Heart right ventricle (tissue), 16 donors: ENCODE measurements around the gene PGF. TPM values are rescaled to one million over a fixed set of nuclear protein-coding genes. Genes with fewer than 3 reads are reported as not detected.

Experiments used
- ATAC-seq, 8 donors: fragments of 200-7000 bp; cut with Tn5 transposase; one replicate each; pipeline ENCODE4 v1.9.1; 2020; ENCODE audit warnings: mild to moderate bottlenecking in 8 of 8, moderate library complexity in 8 of 8, moderate number of reproducible peaks in 1 of 8
- DNase-seq, 2 donors: peaks; one replicate each; pipeline ENCODE4 v3.0.0-alpha.2; 2020
- H3K27ac ChIP-seq, 10 donors: fragments of 200-600 bp; sonication (generic) in 2 of 10; one replicate each; pipeline versions ENCODE4 v1.5.0 to v1.8.0; 2020 to 2022; ENCODE audit warnings: mild to moderate bottlenecking in 3 of 10
- H3K27me3 ChIP-seq, 7 donors: fragments of 200-600 bp; one replicate each; pipeline ENCODE4 v1.8.0; 2021 to 2022; ENCODE audit warnings: mild to moderate bottlenecking in 2 of 7
- H3K36me3 ChIP-seq, 9 donors: fragments of 200-600 bp; sonication (generic) in 1 of 9; one replicate each; pipeline versions ENCODE4 v1.5.0 to v1.8.0; 2020 to 2022; ENCODE audit warnings: mild to moderate bottlenecking in 2 of 9
- H3K4me1 ChIP-seq, 9 donors: fragments of 200-600 bp; sonication (generic) in 1 of 9; one replicate each; pipeline versions ENCODE4 v1.5.0 to v1.8.0; 2020 to 2022; ENCODE audit warnings: mild to moderate bottlenecking in 4 of 9
- H3K4me3 ChIP-seq, 10 donors: fragments of 200-600 bp; sonication (generic) in 2 of 10; one replicate each; pipeline versions ENCODE4 v1.5.0 to v1.8.0; 2020 to 2022; ENCODE audit warnings: mild to moderate bottlenecking in 7 of 10, moderate library complexity in 2 of 10
- H3K9me3 ChIP-seq, 11 donors: fragments of 200-600 bp in 10 of 11; sonication (generic) in 2 of 11; one replicate each; pipeline versions ENCODE4 v1.5.0 to v1.8.0; 2013 to 2022; ENCODE audit warnings: mild to moderate bottlenecking in 2 of 11, control low read depth in 1 of 11, moderate library complexity in 1 of 11
- CTCF ChIP-seq, 9 donors: fragments of 200-600 bp; sonication (generic) in 2 of 9; IDR thresholded peaks; one replicate each; pipeline versions ENCODE4 v1.5.0 to v1.8.0; 2021 to 2022; ENCODE audit warnings: antibody characterized with exemption in 9 of 9, mild to moderate bottlenecking in 5 of 9, moderate library complexity in 1 of 9
- WGBS, 2 donors: extraction: QIAGEN DNeasy Blood & Tissue Kit; methylation state at CpG; one replicate each; pipeline ENCODE4 v1.1.7; 2013; ENCODE audit warnings: inconsistent platforms in 1 of 2; 5-methylcytosine and 5-hydroxymethylcytosine counted together
- intact Hi-C, 10 donors: fragments of 100-400 bp; cut with DNase I; formaldehyde crosslinking; loops; one replicate each; pipeline versions ENCODE4 v1.11.1 to v1.14.2; 2022
- polyA plus RNA-seq, 2 donors: library from polyadenylated mRNA; stranded (reverse); fragments of 200-250 nt; gene quantifications; one replicate each; pipeline ENCODE4 v1.2.3, GENCODE V29; 2013
- total RNA-seq, 10 donors: library from RNA; stranded (reverse); fragmentation: NEBNext Ultra II Directional in 3 of 10; extraction: Animal tissue kit (Norgen Biotek cat#: 25700) in 3 of 10; gene quantifications; one replicate each; pipeline versions ENCODE4 v1.2.1 to v1.2.4, GENCODE V29; 2021 to 2023
- donor health status: Arrhythmogenic right ventricular cardiomyopathy.
- donor health status: ischemic (EF 13 %, LVEDD 7.1; RV severe dilation, severe dysfunction).
- donor health status: healthy with polysubstance abuse.
- donor health status: DM: no; HTN: yes; CAD: no.
- donor health status: DM: no; HTN: no; CAD: no.
- donor health status: ischemic (EF 25% LVEDD 6.9; RV normal size, moderate dysfunction).
- donor health status: ischemic (EF 25% LVEDD 5.7; RV mildly dilated, moderate dysfunction).
- donor health status: healthy.
- donor health status: DM: yes; HTN: yes; CAD: no.
- donor health status: Ischemic cardiomyopathy.
- donor health status: ischemic (EF 35%, LVEDD 5.7; RV mildly dilated, moderate dysfunction).
- donor health status: nonischemic (EF 11% LVEDD 7.7; RV severe dilation, severe dysfunction).
- donor health status: DM: yes; HTN: yes; CAD: no.
- donor health status: PGD.
- donor health status: ischemic (EF 29% LVEDD 5.4; RV normal size, mild dysfunction).
- donor health status: nonischemic (EF 23%, LVEDD 6.1; RV moderate dilation, normal function).

Gene PGF
- total and polyA plus RNA-seq, 12 donors, result 2.1 to 22.5 (median 6.3) TPM

GRCh38 chr14:74947353-74948227 is 7.8 kb downstream of the PGF start:
- Histone ChIP-seq H3K4me1 (peaks cover 8 to 72% (median 42%) of the 10 kb centered on the region in 9 donors), H3K36me3 (peaks cover 0 to 61% (median 4%) of the 10 kb centered on the region in 9 donors), H3K27ac (peak overlapping the region in 5 of 10 donors; percentile 41 to 76 (median 54)), H3K4me3 (no peak overlapping the region), H3K27me3 (peaks cover 0 to 13% (median 0%) of the 10 kb centered on the region in 7 donors), H3K9me3 (no peaks in the 10 kb centered on the region)
- WGBS, 2 donors, result 91 to 92% methylated on average over 13 of the region's 13 CpGs
- intact Hi-C loops, result loop anchor here in 9 of 10 donors (2.0 to 10.0 kb wide), 8 partner anchors 33 to 141 kb away; partner anchors contain the start of genes EIF2B2 (in 6 of the 9) and ZC2HC1C (in 1 of the 9)
- DNase-seq (no peak), ATAC-seq (no peak)
- TF ChIP-seq CTCF (IDR thresholded peaks at IDR 0.05), result no peak

- DNase-seq, result no peak
- Histone ChIP-seq H3K36me3 (peaks cover 0 to 60% (median 4%) of the 10 kb centered on the region in 9 donors), H3K9me3 (no peaks in the 10 kb centered on the region), H3K27me3 (peaks cover 0 to 6% (median 0%) of the 10 kb centered on the region in 7 donors), H3K4me1 (peaks cover 15 to 72% (median 44%) of the 10 kb centered on the region in 9 donors), H3K4me3 (peak overlapping the region in 3 of 10 donors; percentile 4 to 21 (median 17)), H3K27ac (peak overlapping the region in 8 of 10 donors; percentile 0 to 76 (median 48))
- intact Hi-C loops, result loop anchor here in 9 of 10 donors (2.0 to 10.0 kb wide), 8 partner anchors 32 to 142 kb away; partner anchors contain the start of genes EIF2B2 (in 6 of the 9) and ZC2HC1C (in 1 of the 9)
- peak; percentile 49 to 66 (median 55) for ATAC-seq
- 17 to 18% methylated on average over 5 of the region's 5 CpGs for WGBS, 2 donors
- peak in 3 of 9 donors; percentile 1 to 11 (median 4) for TF ChIP-seq CTCF (IDR thresholded peaks at IDR 0.05)
Measured at GRCh38 chr14:74946659-74947281, 8.6 kb downstream of the PGF start.

- WGBS, 2 donors, result 42 to 45% methylated on average over 17 of the region's 17 CpGs
Measured at GRCh38 chr14:74945852-74946658, 9.3 kb downstream of the PGF start.

More at GRCh38 chr14:74945852-74946658, 9.3 kb downstream of the PGF start:
- peak; percentile 76 to 83 for DNase-seq
- H3K27me3 ChIP-seq, result peaks cover 0 to 4% (median 0%) of the 10 kb centered on the region in 7 donors
- peaks cover 14 to 72% (median 44%) of the 10 kb centered on the region in 9 donors for H3K4me1 ChIP-seq
- peak; percentile 74 to 86 (median 81) for ATAC-seq
- TF ChIP-seq CTCF (IDR thresholded peaks at IDR 0.05), result peak; percentile 89 to 96 (median 95)
- peak overlapping the region in 7 of 10 donors; percentile 8 to 76 (median 54) for H3K27ac ChIP-seq
- intact Hi-C loops, result loop anchor here in 9 of 10 donors (2.0 to 10.0 kb wide), 8 partner anchors 31 to 143 kb away; partner anchors contain the start of genes EIF2B2 (in 6 of the 9) and ZC2HC1C (in 1 of the 9)
- H3K4me3 ChIP-seq, result peak overlapping the region in 3 of 10 donors; percentile 4 to 21 (median 17)
- H3K9me3 ChIP-seq, result no peaks in the 10 kb centered on the region
- peaks cover 0 to 60% (median 4%) of the 10 kb centered on the region in 9 donors for H3K36me3 ChIP-seq
